HepG2 (cell line): ENCODE measurements around the gene CLDN9. TPM values are rescaled to one million over a fixed set of nuclear protein-coding genes. Genes with fewer than 3 reads are reported as not detected.

Source experiments
- ARID5B ChIP-seq: IDR thresholded peaks from 2 replicates; pipeline ENCODE4 v1.4.0; 2020; ENCODE audit warnings: mild to moderate bottlenecking, missing genetic modification reagents
- ATF2 ChIP-seq: sonication (generic); formaldehyde crosslinking; IDR thresholded peaks from 2 replicates; pipeline ENCODE4 v1.4.0; 2020; ENCODE audit warnings: missing genetic modification reagents
- CENPBD1 ChIP-seq: sonication (generic); formaldehyde crosslinking; IDR thresholded peaks from 2 replicates; pipeline ENCODE4 v1.8.0; 2022; ENCODE audit warnings: missing genetic modification reagents, low read depth, mild to moderate bottlenecking, borderline replicate concordance
- CENPX ChIP-seq: sonication (generic); formaldehyde crosslinking; IDR thresholded peaks from 2 replicates; pipeline ENCODE4 v1.9.0; 2021; ENCODE audit warnings: mild to moderate bottlenecking, missing genetic modification reagents, moderate library complexity
- DZIP1 ChIP-seq: sonication (generic); formaldehyde crosslinking; IDR thresholded peaks from 2 replicates; pipeline ENCODE4 v1.5.0; 2020; ENCODE audit warnings: mild to moderate bottlenecking, missing genetic modification reagents
- MBD4 ChIP-seq: IDR thresholded peaks from 2 replicates; pipeline ENCODE4 v1.6.1; 2012; ENCODE audit warnings: low read length, inconsistent platforms, borderline replicate concordance
- SAP130 ChIP-seq: IDR thresholded peaks from 2 replicates; pipeline ENCODE4 v1.6.1; 2016; ENCODE audit warnings: low read depth
- TRIM22 ChIP-seq: fragments of 450-650 bp; IDR thresholded peaks from 2 replicates; pipeline ENCODE4 v1.6.1; 2017
- ZBTB7A ChIP-seq: sonication (generic); formaldehyde crosslinking; IDR thresholded peaks from 2 replicates; pipeline ENCODE4 v1.8.0; 2022; ENCODE audit warnings: mild to moderate bottlenecking, missing genetic modification reagents
- ZNF24 ChIP-seq: fragments of 450-650 bp; IDR thresholded peaks from 2 replicates; pipeline ENCODE4 v1.6.1; 2017; ENCODE audit warnings: antibody characterized with exemption, mild to moderate bottlenecking
- ZNF589 ChIP-seq: sonication (generic); formaldehyde crosslinking; conservative IDR thresholded peaks from 2 replicates; pipeline ENCODE4 v1.8.0; 2022; ENCODE audit warnings: mild to moderate bottlenecking, moderate library complexity, missing genetic modification reagents
- ZNF687 ChIP-seq: sonication (generic); formaldehyde crosslinking; IDR thresholded peaks from 2 replicates; pipeline ENCODE4 v1.5.1; 2020; ENCODE audit warnings: mild to moderate bottlenecking, missing genetic modification reagents, moderate library complexity
- ZNF747 ChIP-seq: sonication (generic); formaldehyde crosslinking; IDR thresholded peaks from 2 replicates; pipeline ENCODE4 v1.8.1; 2023; ENCODE audit warnings: missing genetic modification reagents, mild to moderate bottlenecking, borderline replicate concordance
- ZNF883 ChIP-seq: sonication (generic); formaldehyde crosslinking; IDR thresholded peaks from 2 replicates; pipeline ENCODE4 v1.5.1; 2020; ENCODE audit warnings: mild to moderate bottlenecking, missing genetic modification reagents; ENCODE audit errors: not compliant biosample characterization
- ZSCAN20 ChIP-seq: sonication (generic); formaldehyde crosslinking; IDR thresholded peaks from 2 replicates; pipeline ENCODE4 v1.4.0; 2020; ENCODE audit warnings: missing genetic modification reagents, mild to moderate bottlenecking, borderline replicate concordance
- polyA plus RNA-seq, 8 experiments: library from polyadenylated mRNA; depleted of rRNA in 3 of 8; stranded (reverse) in 7 of 8; unstranded in 1 of 8; fragments of >200 nt; fragmentation: Illumina TruSeq in 4 of 8; extraction: Trizol in 4 of 8; gene quantifications; 2 replicates each; pipeline versions ENCODE4 v1.2.1 to v1.2.3, GENCODE V29; 2011 to 2016; ENCODE audit warnings: low read depth in 4 of 8, missing spikeins in 1 of 8, mixed read lengths in 1 of 8; ENCODE audit not compliant: insufficient read depth in 1 of 8
- total RNA-seq, 5 experiments: library from RNA; depleted of rRNA; stranded (reverse); fragments of >200 nt; fragmentation: Illumina TruSeq; extraction: Trizol; gene quantifications; 2 replicates each; pipeline ENCODE4 v1.2.3, GENCODE V29; 2016; ENCODE audit warnings: low read depth in 1 of 5

Gene CLDN9
- total and polyA plus RNA-seq, 2 of the 13 experiments (the other 11 are each of a cell fraction or from before 2014, with no cell fraction given), result 0.15 to 0.26 TPM

- TF ChIP-seq DZIP1 (CRISPR knock-in tag), result no peak
- TF ChIP-seq ZBTB7A, result no peak
- no peak for TF ChIP-seq ZNF589 (CRISPR knock-in tag)
- no peak for TF ChIP-seq CENPX (CRISPR knock-in tag)
- no peak for TF ChIP-seq ZNF883 (CRISPR knock-in tag)
- TF ChIP-seq TRIM22, result no peak
- TF ChIP-seq ZNF687 (CRISPR knock-in tag), result peak; percentile 13; the same call in 1 of the 2 replicates
- TF ChIP-seq ARID5B (CRISPR knock-in tag), result 0 out of 2 replicates have a peak, but pooled peaks have one; percentile 28
- no peak for TF ChIP-seq ATF2 (CRISPR knock-in tag)
- peak; percentile 64 for TF ChIP-seq SAP130
- no peak for TF ChIP-seq ZSCAN20
- no peak for TF ChIP-seq CENPBD1 (CRISPR knock-in tag)
- no peak for TF ChIP-seq MBD4
- no peak for TF ChIP-seq ZNF747 (CRISPR knock-in tag)
- no peak for TF ChIP-seq ZNF24
Observed at GRCh38 chr16:3004781-3005284, 7.9 kb upstream of the CLDN9 start (continued).
